ENCODE measurements around the gene MEIS1. TPM values are rescaled to one million over a fixed set of nuclear protein-coding genes. Genes with fewer than 3 reads are reported as not detected.

MEIS1 gene
- total and polyA plus RNA-seq, 2 of the 8 experiments (the other 6 are each of a cell fraction or from before 2014, with no cell fraction given) = 0.17 to 1.2 TPM

DNA sequence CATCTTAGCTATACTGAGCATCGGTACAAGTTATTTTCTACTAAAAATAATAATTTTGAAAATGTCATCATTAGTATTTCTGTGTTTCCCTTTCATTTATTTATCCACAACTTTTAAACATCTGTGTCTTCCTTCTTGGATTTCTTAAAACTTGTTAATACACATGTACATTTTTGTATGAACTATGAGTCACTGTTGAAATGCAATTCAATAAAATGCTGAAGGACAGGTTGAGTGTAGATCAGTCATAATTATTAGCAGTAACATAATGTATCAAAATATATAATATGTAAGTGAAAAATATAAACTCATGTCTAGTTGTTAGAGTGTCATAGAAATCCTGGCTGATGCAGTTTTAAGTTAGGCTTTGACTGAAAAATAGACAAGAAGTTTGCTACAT, 115.9 kb downstream of the MEIS1 start:
- Histone ChIP-seq H3K9ac (replicated peaks in 1 of 4; ENCODE audit: extremely low read depth in 1 of 4, low read depth in 3 of 4, low read length in 3 of 4) (no peak overlapping the region), H3K9me3 (ENCODE audit: insufficient read depth in 2 of 2, low read depth in 1 of 2, low read length in 1 of 2) (no peaks in the 10 kb centered on the region), H2BK5ac (ENCODE audit: low read depth, low read length) (no peak overlapping the region), H3K79me1 (ENCODE audit: low read depth, low read length) (no peaks in the 10 kb centered on the region), H3K56ac (replicated peaks; ENCODE audit: insufficient read length, low read depth, low read length) (no peak overlapping the region), H3K4me1 (replicated peaks in 1 of 4; ENCODE audit: control insufficient read depth in 3 of 4, insufficient read depth in 4 of 4, low read length in 3 of 4) (no peaks in the 10 kb centered on the region), H3K4ac (replicated peaks; ENCODE audit: insufficient read length, low read depth, low read length) (no peak overlapping the region), H3K14ac (ENCODE audit: insufficient read length) (no peak overlapping the region), H4K91ac (replicated peaks; ENCODE audit: insufficient read length, low read length) (no peak overlapping the region), H4K8ac (ENCODE audit: extremely low read depth, insufficient read depth, low read length) (no peak overlapping the region), H3K18ac (ENCODE audit: extremely low read depth, low read length) (no peak overlapping the region), H3K4me3 (ENCODE audit: extremely low read depth in 1 of 4, insufficient read depth in 2 of 4, low read depth in 3 of 4, low read length in 4 of 4) (no peak overlapping the region), H2BK12ac (ENCODE audit: low read depth, low read length) (no peak overlapping the region), H2BK20ac (ENCODE audit: low read length) (no peak overlapping the region), H3K27ac (ENCODE audit: low read depth, low read length) (no peak overlapping the region), H2AK5ac (ENCODE audit: low read depth, low read length) (no peak overlapping the region), H2BK120ac (replicated peaks; ENCODE audit: low read depth, low read length) (no peak overlapping the region), H3K36me3 (ENCODE audit: control insufficient read depth in 2 of 4, insufficient read depth in 4 of 4, low read length in 3 of 4) (no peaks in the 10 kb centered on the region), H3K23ac (ENCODE audit: insufficient read length) (no peak overlapping the region), H3K79me2 (ENCODE audit: control insufficient read depth in 1 of 2, insufficient read depth in 2 of 2, low read length in 2 of 2) (no peaks in the 10 kb centered on the region), H4K5ac (ENCODE audit: insufficient read length, low read depth, low read length) (no peak overlapping the region), H3K4me2 (ENCODE audit: insufficient read depth in 1 of 2, low read depth in 2 of 2, low read length in 2 of 2) (no peak overlapping the region), H4K20me1 (replicated peaks in 1 of 2; ENCODE audit: control insufficient read depth in 1 of 2, insufficient read depth in 2 of 2, low read length in 2 of 2) (no peaks in the 10 kb centered on the region), H2BK15ac (ENCODE audit: low read length) (no peak overlapping the region), H3K27me3 (replicated peaks in 1 of 4; ENCODE audit: control insufficient read depth in 3 of 4, extremely low read depth in 1 of 4, insufficient read depth in 3 of 4, low read length in 3 of 4) (no peaks in the 10 kb centered on the region), H2AFZ (ENCODE audit: low read length) (no peak overlapping the region), H3K23me2 (ENCODE audit: low read depth, low read length) (no peaks in the 10 kb centered on the region)
- ChIA-PET POLR2A (ENCODE audit: partially characterized antibody) (no interaction called here), CTCF (ENCODE audit: partially characterized antibody) (interaction anchor here (0.6 kb wide), 1 partner anchor 660 kb away, joined by 3 read pairs; no protein-coding TSS in a partner anchor)
- 91% methylated on average over 1 of the region's 1 CpG; no CpG with 5 or more reads in 1 of the 2 experiments for WGBS, 2 experiments (ENCODE audit: extremely low coverage in 1 of 2, insufficient coverage in 1 of 2, insufficient read length in 1 of 2, insufficient replicate concordance in 2 of 2, low coverage in 1 of 2, low lambda C conversion rate in 2 of 2, missing lambda C conversion rate in 1 of 2)
- no peak for DNase-seq (ENCODE audit: low read depth in 1 of 2, low spot score in 2 of 2)
- FAIRE-seq = no peak
- TF ChIP-seq BCL11A (IDR thresholded peaks at IDR 0.05; ENCODE audit: low read depth in 2 of 2, low read length in 2 of 2) = no peak

Data from H1 (cell line).